Gastrocnemius medialis (tissue), 4 donors: ENCODE data around the gene MCUR1. TPM values are rescaled to one million over a fixed set of nuclear protein-coding genes. Genes with fewer than 3 reads are reported as not detected.

ENCODE experiments used
- ATAC-seq, 2 donors: fragments of 150-250 bp; one replicate each; pipeline ENCODE4 v1.9.1; 2016
- DNase-seq, 2 donors: peaks; one replicate each; pipeline ENCODE4 v3.0.0-alpha.2; 2019
- H3K27ac ChIP-seq, 4 donors: fragments of 200-600 bp; sonication (generic); 1 replicate in 1 of 4; 2 replicates in 3 of 4; pipeline ENCODE4 v1.5.1; 2016 to 2018; ENCODE audit warnings: mild to moderate bottlenecking in 2 of 4, moderate library complexity in 1 of 4
- H3K27me3 ChIP-seq, 3 donors: fragments of 200-600 bp; sonication (generic) in 2 of 3; 1 replicate in 1 of 3; 2 replicates in 2 of 3; pipeline versions ENCODE4 v1.5.1 to v1.6.0; 2016 to 2019; ENCODE audit warnings: mild to moderate bottlenecking in 1 of 3, moderate library complexity in 1 of 3
- H3K36me3 ChIP-seq, 2 donors: fragments of 200-600 bp; sonication (generic) in 1 of 2; one replicate each; pipeline ENCODE4 v1.5.1; 2017 to 2018
- H3K4me1 ChIP-seq, 2 donors: fragments of 200-600 bp; sonication (generic) in 1 of 2; one replicate each; pipeline ENCODE4 v1.5.1; 2016 to 2017; ENCODE audit warnings: mild to moderate bottlenecking in 2 of 2
- H3K4me3 ChIP-seq, 4 donors: fragments of 200-600 bp; sonication (generic) in 3 of 4; 1 replicate in 1 of 4; 2 replicates in 3 of 4; pipeline ENCODE4 v1.5.1; 2016 to 2019; ENCODE audit warnings: mild to moderate bottlenecking in 2 of 4
- H3K9me3 ChIP-seq, 3 donors: fragments of 200-600 bp; sonication (generic) in 2 of 3; 1 replicate in 1 of 3; 2 replicates in 2 of 3; pipeline ENCODE4 v1.5.1; 2016 to 2019
- CTCF ChIP-seq, 5 experiments: fragments of 450-650 bp in 3 of 5; fragments of 200-600 bp in 2 of 5; sonication (generic) in 2 of 5; IDR thresholded peaks in 4 of 5; conservative IDR thresholded peaks in 1 of 5; 1 replicate in 4 of 5; 2 replicates in 1 of 5; pipeline ENCODE4 v1.5.1; 2016 to 2019; ENCODE audit warnings: antibody characterized with exemption in 5 of 5, mild to moderate bottlenecking in 3 of 5, moderate library complexity in 3 of 5
- POLR2A ChIP-seq, 2 donors: fragments of 450-650 bp; IDR thresholded peaks; one replicate each; pipeline ENCODE4 v1.6.1; 2017; ENCODE audit warnings: antibody characterized with exemption in 2 of 2, mild to moderate bottlenecking in 2 of 2, moderate library complexity in 2 of 2
- in situ Hi-C, 4 donors: fragments of 200-750 bp; cut with MboI; loops; one replicate each; pipeline versions ENCODE4 v1.15.0 to v1.8.0; 2017; ENCODE audit warnings: low sequenced_read_pairs in 4 of 4
- intact Hi-C: fragments of 100-400 bp; cut with DNase I; formaldehyde crosslinking; loops from one replicate; pipeline ENCODE4 v1.15.1; 2023; ENCODE audit warnings: low total_unique reads
- total RNA-seq, 4 donors: library from RNA; depleted of rRNA; stranded (reverse); fragments of >200 nt; gene quantifications; one replicate each; pipeline versions ENCODE4 v1.1.0 to v1.2.3, GENCODE V29; 2016

MCUR1 gene
- total RNA-seq, 4 donors from 2014 or later: 9.5 to 29.4 (median 18.1) TPM

GRCh38 chr6:13814938-13815575 lies 700 bp upstream of the MCUR1 start:
- Histone ChIP-seq H3K27me3 (no peaks in the 10 kb centered on the region), H3K27ac (peak overlapping the region; percentile 92 to 99 (median 98)), H3K36me3 (no peaks in the 10 kb centered on the region), H3K4me3 (peak overlapping the region; percentile 74 to 98 (median 82)), H3K9me3 (no peaks in the 10 kb centered on the region), H3K4me1 (peaks cover 30 to 31% of the 10 kb centered on the region in 2 donors)
- TF ChIP-seq POLR2A (IDR thresholded peaks at IDR 0.05) (no peak), CTCF (IDR thresholded peaks at IDR 0.05 in 4 of 5, conservative IDR thresholded peaks at IDR 0.05 in 1 of 5) (no peak)
- in situ Hi-C loops: no loop called here
- intact Hi-C loops: loop anchor here (1.0 to 10.0 kb wide), 4 partner anchors 106 to 488 kb away; partner anchors contain the start of genes NOL7 and TBC1D7
- ATAC-seq (no peak), DNase-seq (no peak)

- intact Hi-C loops (loop anchor here (1.0 to 10.0 kb wide), 4 partner anchors 105 to 486 kb away; partner anchors contain the start of genes NOL7 and TBC1D7), in situ Hi-C loops (no loop called here)
- Histone ChIP-seq H3K27ac (peak overlapping the region; percentile 92 to 99 (median 98)), H3K27me3 (no peaks in the 10 kb centered on the region), H3K4me3 (peak overlapping the region; percentile 74 to 98 (median 82)), H3K36me3 (no peaks in the 10 kb centered on the region), H3K9me3 (no peaks in the 10 kb centered on the region), H3K4me1 (peaks cover 30 to 31% of the 10 kb centered on the region in 2 donors)
- ATAC-seq (peak; percentile 20 to 35), DNase-seq (peak in 1 of 2 donors; percentile 10)
- no peak for TF ChIP-seq POLR2A (IDR thresholded peaks at IDR 0.05)
- no peak for TF ChIP-seq CTCF (IDR thresholded peaks at IDR 0.05 in 4 of 5, conservative IDR thresholded peaks at IDR 0.05 in 1 of 5)
These were observed 659 bp downstream of the MCUR1 start for GRCh38 chr6:13813621-13814175.

GRCh38 chr6:13813026-13813425 lies 1.3 kb downstream of the MCUR1 start:
- in situ Hi-C loops: no loop called here
- ATAC-seq (no peak), DNase-seq (no peak)
- peaks cover 30 to 31% of the 10 kb centered on the region in 2 donors for H3K4me1 ChIP-seq
- TF ChIP-seq CTCF (IDR thresholded peaks at IDR 0.05 in 4 of 5, conservative IDR thresholded peaks at IDR 0.05 in 1 of 5) (no peak), POLR2A (IDR thresholded peaks at IDR 0.05) (no peak)
- intact Hi-C loops: loop anchor here (5.0 to 10.0 kb wide), 2 partner anchors 388 to 486 kb away; partner anchors contain the start of gene TBC1D7
- peak overlapping the region; percentile 92 to 99 (median 98) for H3K27ac ChIP-seq
- no peaks in the 10 kb centered on the region for H3K27me3 ChIP-seq
- peak overlapping the region; percentile 74 to 98 (median 82) for H3K4me3 ChIP-seq
- peaks cover 0 to 6% of the 10 kb centered on the region in 2 donors for H3K36me3 ChIP-seq
- H3K9me3 ChIP-seq: no peaks in the 10 kb centered on the region

GRCh38 chr6:13812359-13812642 lies 2.1 kb downstream of the MCUR1 start:
- no peaks in the 10 kb centered on the region for H3K27me3 ChIP-seq
- intact Hi-C loops (loop anchor here (5.0 to 10.0 kb wide), 2 partner anchors 388 to 485 kb away; partner anchors contain the start of gene TBC1D7), in situ Hi-C loops (no loop called here)
- no peak overlapping the region for H3K4me3 ChIP-seq
- DNase-seq (no peak), ATAC-seq (no peak)
- TF ChIP-seq CTCF (IDR thresholded peaks at IDR 0.05 in 4 of 5, conservative IDR thresholded peaks at IDR 0.05 in 1 of 5): no peak
- H3K9me3 ChIP-seq: no peaks in the 10 kb centered on the region
- H3K27ac ChIP-seq: peak overlapping the region; percentile 92 to 99 (median 98)
- H3K36me3 ChIP-seq: peaks cover 0 to 6% of the 10 kb centered on the region in 2 donors
- H3K4me1 ChIP-seq: peaks cover 30 to 31% of the 10 kb centered on the region in 2 donors
